Jurkat, Clone E6-1 (cell line): ENCODE results near the gene ING3.

Source experiments
- DNase-seq: peaks from one replicate; pipeline ENCODE4 v3.0.0-alpha.2; 2011; ENCODE audit warnings: low read depth, low spot score
- H3K4me3 ChIP-seq: 2 replicates; pipeline ENCODE4 v1.5.1; 2011; ENCODE audit warnings: mild to moderate bottlenecking, low read length, control low read depth, moderate library complexity

The ING3 gene

DNA sequence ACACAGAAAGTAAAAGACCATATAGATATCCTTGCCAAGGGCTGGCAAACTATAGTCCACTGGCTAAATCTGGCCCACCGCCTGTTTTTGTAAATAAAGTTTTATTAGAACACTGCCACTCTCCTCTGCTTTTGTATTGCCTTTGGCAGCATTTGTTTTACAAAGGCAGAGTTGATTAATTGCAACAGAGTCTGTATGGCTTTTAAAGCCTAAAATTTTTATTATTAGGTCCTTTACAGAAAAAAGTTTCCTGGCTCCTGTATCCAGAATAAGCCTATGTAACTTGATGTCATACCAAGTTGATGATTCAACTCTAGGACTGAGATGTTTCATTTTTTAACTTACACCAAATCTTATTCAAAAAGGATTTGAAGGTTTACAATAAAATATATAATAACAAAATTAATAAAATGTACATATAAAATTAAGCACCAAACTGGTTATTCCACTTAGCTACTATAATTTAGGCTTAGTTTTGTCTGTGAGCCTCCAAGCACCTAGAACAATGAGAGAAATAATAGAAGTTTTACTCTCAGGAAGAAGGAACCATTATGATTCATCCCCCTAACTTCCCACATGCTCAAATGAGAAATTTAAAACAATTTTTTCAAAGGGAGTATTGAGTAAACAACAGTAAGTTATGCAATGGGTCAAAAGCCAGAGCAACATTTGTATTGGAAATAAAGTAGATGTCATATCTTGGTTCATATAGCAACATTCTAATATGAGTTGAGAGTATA is 69.8 kb downstream of the ING3 start:
- no peak for DNase-seq
- H3K4me3 ChIP-seq: no peak overlapping the region

DNA sequence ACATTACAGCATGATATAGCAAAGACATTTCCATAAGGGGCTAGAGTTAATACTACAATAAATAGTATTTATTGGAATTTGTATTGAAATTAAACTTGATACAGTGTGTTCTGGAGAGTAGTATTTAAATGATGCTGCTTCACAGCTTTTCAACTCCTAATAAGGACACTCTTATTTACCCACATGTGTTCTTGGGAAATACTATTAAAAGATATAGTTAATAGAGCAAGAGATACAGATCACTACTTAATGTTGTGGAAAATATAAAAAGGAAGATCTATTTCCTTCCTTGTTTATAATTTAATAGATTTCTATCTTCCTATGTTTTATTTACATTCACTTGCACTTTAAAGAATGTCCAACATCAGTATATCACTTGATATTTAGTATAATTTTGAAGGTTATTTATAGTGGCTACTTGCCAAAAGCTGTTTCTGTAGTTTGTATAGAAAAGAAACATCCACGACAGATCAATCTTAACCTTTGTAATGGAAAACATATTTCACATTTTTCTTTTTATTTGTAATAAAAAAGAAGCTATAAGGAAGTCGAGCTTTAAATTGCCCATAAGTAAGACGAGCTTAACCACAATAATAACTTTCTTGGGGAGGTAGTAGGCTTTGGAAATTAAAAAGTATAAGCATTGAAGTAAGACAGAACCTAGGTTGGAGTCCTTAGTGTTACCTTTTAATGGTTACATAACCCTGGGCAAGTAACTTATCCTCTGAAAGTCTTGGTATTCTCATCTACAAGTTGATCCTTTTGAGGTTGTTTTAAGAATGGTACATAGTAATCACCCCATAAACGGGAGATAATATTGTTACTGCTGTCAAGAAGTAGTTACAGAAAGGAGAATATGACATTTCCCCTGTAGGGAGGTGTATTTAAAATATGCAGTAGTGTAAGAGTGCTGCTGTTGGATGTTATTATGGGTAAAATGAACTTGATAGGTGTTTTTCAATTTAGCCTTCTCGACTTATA is 70.7 kb downstream of the ING3 start:
- no peak overlapping the region for H3K4me3 ChIP-seq
- DNase-seq: no peak

DNA sequence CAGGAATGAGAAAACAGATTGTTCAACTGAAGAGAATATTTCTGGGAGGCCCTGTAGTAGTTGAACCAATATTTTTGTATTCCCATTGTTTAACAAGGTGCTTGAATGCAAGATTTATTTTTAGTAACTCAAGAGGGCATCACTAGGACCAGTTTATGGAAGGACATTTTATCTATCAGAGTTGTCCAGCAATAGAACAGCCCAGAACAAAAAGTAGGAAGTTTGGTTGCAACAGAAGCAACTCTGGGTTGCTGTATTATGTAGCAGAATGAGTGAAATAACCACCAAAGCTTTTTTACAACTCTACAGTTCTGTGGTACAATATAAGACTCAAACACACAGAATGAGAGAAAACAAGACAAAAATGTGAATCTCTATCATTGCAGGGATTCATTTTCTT is 72.6 kb downstream of the ING3 start:
- no peak for DNase-seq
- no peak overlapping the region for H3K4me3 ChIP-seq

DNA sequence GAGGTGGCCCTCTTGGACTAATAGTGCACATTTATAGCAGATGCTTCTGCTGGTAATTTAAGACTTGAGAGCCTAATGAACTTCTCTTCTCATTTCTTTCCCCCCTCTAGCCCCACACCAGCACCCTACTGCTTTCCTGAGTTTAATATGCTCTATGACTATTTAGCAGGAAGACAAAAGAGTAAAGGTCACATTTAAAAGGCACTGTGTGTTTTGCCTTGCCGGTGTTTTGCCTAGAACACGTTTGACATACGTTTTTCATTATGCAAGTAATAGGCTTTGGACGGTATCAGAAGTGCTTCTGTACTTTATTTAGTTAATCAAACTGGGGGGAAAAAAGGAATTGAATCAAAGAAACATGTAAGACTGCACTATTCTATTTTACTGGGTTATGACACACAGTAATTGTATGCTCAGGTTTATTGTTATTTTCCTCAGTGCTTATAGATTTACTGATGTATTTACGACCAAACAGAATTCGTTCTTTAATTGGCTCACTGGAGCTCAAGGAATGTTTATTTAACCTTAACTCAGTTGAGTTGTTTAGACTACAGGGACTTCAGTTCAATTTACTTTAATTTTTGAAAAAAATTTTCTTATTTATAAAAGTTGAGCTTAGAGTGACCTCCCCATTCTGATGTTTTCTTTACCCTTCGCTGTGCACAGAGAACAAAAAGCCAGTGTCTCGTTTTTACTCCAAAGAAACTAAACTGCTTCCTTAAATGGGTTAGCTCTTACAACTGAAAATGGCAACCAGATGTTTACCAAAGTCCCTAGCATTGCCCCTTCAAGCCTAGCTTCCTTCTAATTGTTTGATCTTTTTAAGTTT is 73.3 kb downstream of the ING3 start:
- no peak overlapping the region for H3K4me3 ChIP-seq
- DNase-seq: no peak

DNA sequence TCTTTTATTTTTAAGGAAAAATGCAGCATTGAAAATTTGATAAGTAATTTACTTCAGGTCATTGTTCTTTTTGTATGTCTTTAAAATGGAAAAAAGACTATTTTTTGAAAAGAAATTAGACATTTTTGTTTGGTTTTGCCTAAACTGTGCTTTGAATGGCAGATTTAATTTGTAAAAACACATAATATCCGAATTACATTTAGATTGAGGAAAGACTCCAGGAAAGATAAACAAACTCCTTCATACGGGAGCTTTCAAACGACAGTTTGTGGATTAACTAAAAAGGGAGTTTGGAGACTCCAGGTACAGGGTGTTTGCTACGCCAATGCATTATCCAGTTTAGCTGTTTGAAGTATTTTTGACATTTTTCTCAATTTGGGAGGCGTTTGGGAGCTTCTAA is 74.0 kb downstream of the ING3 start:
- no peak for DNase-seq
- no peak overlapping the region for H3K4me3 ChIP-seq

DNA sequence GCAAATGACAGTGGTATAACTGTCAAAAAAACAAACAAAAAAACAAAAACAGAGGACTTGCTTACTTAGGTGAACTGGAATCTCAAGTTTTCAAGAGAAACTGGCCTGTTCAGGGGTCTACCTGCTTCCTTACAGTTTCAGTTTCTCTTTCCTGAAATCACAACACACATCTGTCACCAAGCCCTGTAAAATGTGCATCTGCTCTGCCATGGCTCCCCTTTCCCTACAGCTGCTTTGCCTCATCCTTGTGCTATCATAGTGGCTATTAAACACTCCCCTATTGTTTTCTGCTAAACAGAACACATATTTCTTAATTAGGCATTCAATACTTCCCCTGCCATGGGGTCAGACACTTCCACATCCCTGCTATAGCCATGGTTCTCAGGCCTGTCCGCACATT is 75.6 kb downstream of the ING3 start:
- no peak overlapping the region for H3K4me3 ChIP-seq
- DNase-seq: no peak

DNA sequence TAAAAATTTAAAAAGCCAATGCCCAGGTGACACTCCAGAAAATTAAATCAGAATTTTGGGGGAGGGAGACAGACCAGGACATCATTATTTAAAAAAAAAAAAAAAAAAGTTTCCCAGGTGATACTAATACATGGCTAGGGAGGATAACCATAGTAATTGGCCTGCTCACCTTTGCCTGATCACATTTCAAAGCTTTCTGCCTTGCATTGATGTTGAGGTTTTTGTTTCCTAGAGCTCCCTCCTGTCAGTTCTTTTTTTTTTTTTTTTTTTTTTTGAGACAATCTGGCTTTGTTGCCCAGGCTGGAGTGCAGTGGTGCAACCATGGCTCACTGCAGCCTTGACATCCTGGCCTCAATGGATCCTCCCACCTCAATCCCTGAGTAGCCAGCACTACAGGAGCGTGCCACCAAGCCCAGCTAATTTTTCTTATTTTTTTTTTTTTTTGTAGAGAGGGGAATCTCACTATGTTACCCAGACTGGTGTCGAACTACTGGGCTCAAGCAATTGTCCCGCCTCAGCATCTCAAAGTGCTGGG is 76.1 kb downstream of the ING3 start:
- no peak overlapping the region for H3K4me3 ChIP-seq
- DNase-seq: no peak
